OCI-LY3 (cell line): Measurements from ENCODE around the gene SRCIN1.

Experiments
- H2AFZ ChIP-seq: fragments of 200-600, 300-600 bp; shearing (Covaris generic); 2 replicates; pipeline ENCODE4 v1.6.0; 2014; ENCODE audit warnings: antibody characterized with exemption, low read depth, low read length
- H3K27ac ChIP-seq: fragments of 200-600, 300-600 bp; sonication (generic); 2 replicates; pipeline ENCODE4 v1.5.1; 2014; ENCODE audit warnings: mild to moderate bottlenecking, low read length, moderate library complexity, mixed read lengths
- H3K27me3 ChIP-seq: fragments of 200-600, 300-600 bp; sonication (generic); 2 replicates; pipeline ENCODE4 v1.6.1; 2014; ENCODE audit warnings: low read depth, low read length, mixed read lengths
- H3K36me3 ChIP-seq: fragments of 200-600, 300-600 bp; sonication (generic); replicated peaks from 2 replicates; pipeline ENCODE3; 2014; ENCODE audit warnings: low read depth, low read length, mixed read lengths
- H3K4me1 ChIP-seq: fragments of 300-600, 200-600 bp; sonication (generic); 2 replicates; pipeline ENCODE4 v1.6.1; 2014; ENCODE audit warnings: low read length, mixed read lengths
- H3K4me2 ChIP-seq: fragments of 200-600, 300-600 bp; sonication (generic); 2 replicates; pipeline ENCODE4 v1.6.1; 2014; ENCODE audit warnings: low read length, mixed read lengths
- H3K4me3 ChIP-seq: fragments of 300-600, 200-600 bp; sonication (generic); 2 replicates; pipeline ENCODE4 v1.5.1; 2014; ENCODE audit warnings: antibody characterized with exemption, mild to moderate bottlenecking, low read length, moderate library complexity
- H3K79me2 ChIP-seq: fragments of 300-600, 200-600 bp; shearing (Covaris generic); 2 replicates; pipeline ENCODE4 v1.6.1; 2014; ENCODE audit warnings: mild to moderate bottlenecking, low read length, mixed read lengths
- H3K9ac ChIP-seq: fragments of 300-600, 200-600 bp; shearing (Covaris generic); 2 replicates; pipeline ENCODE4 v1.6.0; 2014; ENCODE audit warnings: mild to moderate bottlenecking, low read length, moderate library complexity
- H3K9me3 ChIP-seq: fragments of 200-600, 300-600 bp; shearing (Covaris generic); 2 replicates; pipeline ENCODE4 v1.6.1; 2014; ENCODE audit warnings: low read length, mixed read lengths; ENCODE audit not compliant: insufficient read depth
- H4K20me1 ChIP-seq: fragments of 200-600, 300-600 bp; sonication (generic); 2 replicates; pipeline ENCODE4 v1.6.1; 2016; ENCODE audit warnings: low read length, mixed read lengths; ENCODE audit not compliant: insufficient read depth
- CTCF ChIP-seq: fragments of 200-600, 300-600 bp; sonication (generic); IDR thresholded peaks from 2 replicates; pipeline ENCODE4 v1.5.1; 2014; ENCODE audit warnings: antibody characterized with exemption, low read length, low read depth
- EZH2phosphoT487 ChIP-seq: fragments of 200-600 bp; shearing (Covaris generic); IDR thresholded peaks from 2 replicates; pipeline ENCODE4 v1.6.1; 2018; ENCODE audit warnings: antibody characterized with exemption, mixed run types, low read depth

Gene SRCIN1

DNA sequence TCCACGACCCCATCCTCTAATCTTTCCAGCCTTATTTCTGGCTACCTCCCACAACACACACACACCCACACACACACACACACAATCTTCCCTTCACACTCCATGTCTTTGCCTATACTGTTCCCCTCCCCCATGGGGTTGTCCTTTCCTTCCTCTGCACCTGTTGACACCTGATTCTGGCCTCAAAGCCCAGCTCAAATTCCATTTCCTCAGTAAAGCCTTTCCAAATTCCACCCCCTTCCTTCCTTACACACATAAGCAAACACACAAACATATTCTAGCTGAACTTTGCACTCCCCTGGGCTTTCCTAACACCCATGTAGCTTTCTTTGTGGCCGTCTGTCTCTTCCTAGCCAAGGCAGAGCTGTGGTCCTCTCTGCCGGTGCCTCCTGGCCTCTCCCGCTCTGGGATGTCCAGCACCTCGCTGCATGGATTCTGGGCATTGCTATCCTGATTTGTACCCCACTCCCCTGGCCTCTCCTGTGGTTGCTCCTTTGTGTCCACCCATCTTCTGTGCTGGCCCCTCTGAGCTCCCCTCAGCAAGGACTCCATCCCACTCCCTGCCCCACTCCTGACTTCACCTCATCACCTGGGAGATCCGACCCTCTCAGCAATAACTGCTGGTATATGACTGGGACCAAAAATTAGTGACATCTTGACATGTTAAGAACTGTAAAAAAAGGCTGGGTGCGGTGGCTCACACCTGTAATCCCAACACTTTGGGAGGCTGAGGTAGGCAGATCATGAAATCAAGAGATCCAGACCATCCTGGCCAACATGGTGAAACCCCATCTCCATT lies 8.4 kb upstream of the SRCIN1 start:
- Histone ChIP-seq H3K27me3 (peaks cover 20% of the 10 kb centered on the region), H3K4me1 (peaks cover 4% of the 10 kb centered on the region; the same call in 1 of the 2 replicates)
- no peak for TF ChIP-seq CTCF
- no peak for TF ChIP-seq EZH2phosphoT487

DNA sequence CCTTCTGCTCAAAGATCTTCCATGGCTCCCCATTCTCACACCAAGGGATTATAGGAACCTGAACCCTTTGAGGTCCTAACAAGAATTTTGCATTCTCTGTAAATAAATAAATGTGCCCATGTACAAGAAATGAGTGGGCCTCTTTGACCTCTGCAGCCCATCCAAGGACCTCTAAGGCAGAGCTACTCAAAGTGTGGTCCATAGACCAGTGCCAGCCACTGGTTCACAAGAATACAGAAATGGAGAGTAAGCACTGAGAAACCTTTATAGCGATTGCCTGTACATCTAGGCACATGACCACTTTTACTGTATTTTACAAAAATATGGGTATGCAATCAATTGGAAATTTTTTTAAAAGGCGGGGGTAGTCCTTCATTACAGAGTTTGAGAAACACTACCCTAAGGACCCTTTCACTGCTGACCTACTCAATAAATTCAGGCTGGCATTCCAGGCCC lies 7.8 kb upstream of the SRCIN1 start:
- peaks cover 4% of the 10 kb centered on the region; the same call in 1 of the 2 replicates for H3K4me1 ChIP-seq
- no peak overlapping the region for H3K27ac ChIP-seq
- H3K9ac ChIP-seq: no peak overlapping the region
- no peak overlapping the region for H3K4me2 ChIP-seq
- no peaks in the 10 kb centered on the region for H3K79me2 ChIP-seq
- peaks cover 23% of the 10 kb centered on the region for H3K27me3 ChIP-seq
- H4K20me1 ChIP-seq: no peaks in the 10 kb centered on the region
- H3K4me3 ChIP-seq: no peak overlapping the region
- H2AFZ ChIP-seq: no peak overlapping the region
- TF ChIP-seq EZH2phosphoT487 (no peak), CTCF (no peak)
- H3K9me3 ChIP-seq: peaks cover 8% of the 10 kb centered on the region
- H3K36me3 ChIP-seq: no peaks in the 10 kb centered on the region

More for the DNA sequence above, 8.4 kb upstream of the SRCIN1 start:
- no peak overlapping the region for H2AFZ ChIP-seq
- H3K9me3 ChIP-seq: peaks cover 8% of the 10 kb centered on the region
- no peaks in the 10 kb centered on the region for H4K20me1 ChIP-seq
- H3K27ac ChIP-seq: no peak overlapping the region
- H3K79me2 ChIP-seq: no peaks in the 10 kb centered on the region
- H3K36me3 ChIP-seq: no peaks in the 10 kb centered on the region
- H3K4me3 ChIP-seq: no peak overlapping the region
- H3K9ac ChIP-seq: no peak overlapping the region
- H3K4me2 ChIP-seq: no peak overlapping the region

- H3K4me3 ChIP-seq: no peak overlapping the region
- TF ChIP-seq CTCF: no peak
- TF ChIP-seq EZH2phosphoT487: no peak
- H3K36me3 ChIP-seq: no peaks in the 10 kb centered on the region
- no peaks in the 10 kb centered on the region for H4K20me1 ChIP-seq
- H3K9ac ChIP-seq: no peak overlapping the region
- H2AFZ ChIP-seq: no peak overlapping the region
- H3K4me2 ChIP-seq: no peak overlapping the region
- H3K27ac ChIP-seq: no peak overlapping the region
- peaks cover 8% of the 10 kb centered on the region for H3K9me3 ChIP-seq
- H3K4me1 ChIP-seq: peaks cover 11% of the 10 kb centered on the region
- peaks cover 36% of the 10 kb centered on the region for H3K27me3 ChIP-seq
- no peaks in the 10 kb centered on the region for H3K79me2 ChIP-seq
Measured at GRCh38 chr17:38611872-38612376, 6.2 kb upstream of the SRCIN1 start.

- Histone ChIP-seq H3K79me2 (no peaks in the 10 kb centered on the region), H3K4me2 (no peak overlapping the region)
Measured at GRCh38 chr17:38611070-38611786, 5.5 kb upstream of the SRCIN1 start.

More at GRCh38 chr17:38611070-38611786, 5.5 kb upstream of the SRCIN1 start:
- H3K9me3 ChIP-seq: peaks cover 8% of the 10 kb centered on the region
- H3K4me1 ChIP-seq: peaks cover 11% of the 10 kb centered on the region
- H3K9ac ChIP-seq: no peak overlapping the region
- no peaks in the 10 kb centered on the region for H3K36me3 ChIP-seq
- peaks cover 36% of the 10 kb centered on the region for H3K27me3 ChIP-seq
- TF ChIP-seq EZH2phosphoT487 (no peak), CTCF (no peak)
- H2AFZ ChIP-seq: no peak overlapping the region
- no peak overlapping the region for H3K27ac ChIP-seq
- no peaks in the 10 kb centered on the region for H4K20me1 ChIP-seq
- no peak overlapping the region for H3K4me3 ChIP-seq
